SK-MEL-5 (cell line): ENCODE measurements around the gene ARHGAP8. TPM values are rescaled to one million over a fixed set of nuclear protein-coding genes. Genes with fewer than 3 reads are reported as not detected.
"Not testable (repeated sequence)": the region's sequence is repeated elsewhere in the genome, so short reads cannot be mapped to it uniquely, and the experiment has no call there.

Source experiments
- DNase-seq: peaks from one replicate; pipeline ENCODE4 v3.0.0-alpha.2; 2016; ENCODE audit warnings: low read depth, low spot score
- in situ Hi-C: cut with HindIII; loops from 2 replicates; pipeline ENCODE4 v1.10.0; 2016; ENCODE audit warnings: low sequenced_read_pairs, high pct_unique_total_duplicates, low pct_unique_long_range_greater_than_20kb
- total RNA-seq: library from RNA; depleted of rRNA; stranded (reverse); fragments of >200 nt; shearing (Covaris generic); gene quantifications from 2 replicates; pipeline ENCODE4 v1.2.3, GENCODE V29; 2014; rRNA removed

ARHGAP8 gene
- total RNA-seq, 1 experiment from 2014 or later = 0.87 TPM

DNA sequence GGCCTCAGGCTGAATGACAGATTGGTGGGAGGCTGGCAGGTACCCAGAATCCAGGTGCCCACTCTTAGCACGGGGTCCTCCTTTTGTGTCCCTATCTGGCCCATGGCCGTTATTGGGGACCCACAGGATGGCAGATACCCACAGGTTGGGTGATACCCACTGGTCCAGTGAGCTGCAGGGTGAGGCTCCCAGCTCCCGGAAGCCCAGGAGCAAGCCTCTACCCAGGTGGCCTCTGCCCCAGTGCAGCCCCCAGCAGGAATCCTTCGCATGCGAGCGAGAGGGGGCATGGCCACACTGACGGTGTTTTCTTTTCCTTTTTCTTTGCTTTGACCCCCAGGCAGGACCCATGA is 141.3 kb downstream of the ARHGAP8 start:
- in situ Hi-C loops = no loop called here
- no peak for DNase-seq

DNA sequence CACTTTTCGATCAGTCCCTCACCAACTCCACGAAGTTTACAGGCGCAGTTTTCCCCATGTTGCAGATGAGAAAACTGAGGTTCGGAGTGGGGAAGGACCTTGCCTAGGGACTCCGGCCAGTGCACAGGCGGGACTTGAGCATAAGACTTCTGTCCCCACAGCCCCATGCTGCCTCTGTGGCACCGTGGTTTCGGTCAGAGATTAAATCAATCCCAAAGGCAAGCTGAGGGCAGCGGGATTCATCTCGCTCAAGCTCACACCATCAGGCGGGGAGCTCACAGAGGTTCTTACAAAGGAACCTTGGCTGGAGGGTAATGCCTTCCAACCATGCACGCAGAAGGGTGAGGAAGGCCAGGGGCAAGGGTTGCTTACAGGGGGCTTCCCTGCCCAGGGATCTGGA is 141.9 kb downstream of the ARHGAP8 start:
- DNase-seq = no peak
- in situ Hi-C loops = no loop called here

DNA sequence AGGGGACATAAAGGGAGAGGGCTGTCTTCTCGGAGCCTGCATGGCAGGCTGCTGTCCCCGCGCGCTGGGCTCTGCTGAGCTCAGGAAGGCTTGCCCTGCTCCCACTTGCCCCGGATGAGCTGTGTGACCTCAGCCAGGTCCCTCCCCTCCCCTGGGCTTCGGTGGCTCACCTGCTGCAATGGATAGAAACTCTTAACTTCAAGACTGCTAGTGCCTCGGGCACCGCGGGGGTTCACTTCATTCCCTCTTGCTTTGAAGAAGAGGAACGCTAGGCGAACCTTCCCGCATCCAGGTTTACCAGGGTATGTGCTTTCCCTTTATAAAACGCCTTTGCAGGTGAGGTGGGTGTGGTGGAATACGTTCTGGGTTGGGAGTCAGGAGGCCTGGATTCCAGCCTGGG is 142.4 kb downstream of the ARHGAP8 start:
- DNase-seq = no peak
- in situ Hi-C loops = no loop called here

DNA sequence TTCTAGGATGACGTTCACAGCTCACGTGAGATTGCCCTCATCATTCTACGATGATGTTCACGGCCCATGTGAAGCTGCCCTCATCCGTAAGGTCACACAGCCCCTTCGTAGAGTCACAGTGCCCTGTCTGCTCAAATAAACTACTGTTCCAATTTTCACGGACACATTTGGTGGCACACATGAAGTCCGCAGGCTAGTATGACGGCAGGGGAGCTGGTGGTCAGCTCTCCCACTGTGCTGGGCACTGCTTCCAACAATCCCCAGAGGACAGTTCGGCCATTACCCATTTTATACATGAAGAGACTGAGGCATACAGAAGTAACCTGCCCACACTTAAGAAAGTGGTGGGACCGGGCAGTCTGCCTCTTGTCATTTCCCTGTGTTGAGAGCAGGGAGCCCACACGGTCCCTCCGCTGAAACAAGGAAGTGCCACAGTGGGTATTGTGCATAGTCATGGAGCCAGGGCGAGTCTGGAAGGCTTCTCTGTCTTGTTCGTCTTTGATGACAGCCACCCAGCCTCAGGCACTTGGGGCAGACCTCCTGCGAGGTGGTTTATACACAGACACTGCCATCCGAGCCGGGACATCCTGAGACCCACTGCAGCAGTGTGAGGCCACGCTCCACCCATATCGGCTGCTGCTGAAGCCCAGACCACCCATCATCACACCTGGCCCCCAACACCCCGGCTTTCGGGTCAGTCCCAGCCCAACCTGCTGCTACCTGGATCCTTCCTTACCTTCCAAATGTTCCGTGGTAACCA is 143.1 kb downstream of the ARHGAP8 start:
- DNase-seq = no peak

DNA sequence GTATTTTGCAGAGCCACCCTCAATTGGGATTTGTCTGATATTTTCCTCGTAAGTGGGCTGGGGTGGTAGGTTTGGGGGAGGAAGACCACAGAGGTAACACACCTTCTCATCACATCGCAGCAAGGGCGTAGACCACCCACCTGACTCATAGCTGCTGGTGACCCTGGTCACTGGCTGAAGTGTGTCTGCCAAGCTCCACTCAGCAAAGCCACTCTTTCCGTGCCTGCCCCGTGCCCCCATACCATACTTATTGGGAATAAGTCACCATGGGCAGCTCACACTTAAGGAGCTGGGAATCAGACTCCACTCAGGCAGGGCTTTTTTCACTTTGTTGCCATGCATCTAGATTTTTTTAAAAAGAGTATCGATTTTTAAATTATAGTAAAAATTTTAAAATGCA is 145.9 kb downstream of the ARHGAP8 start:
- DNase-seq = no peak
- in situ Hi-C loops = no loop called here

More for the DNA sequence above, 143.1 kb downstream of the ARHGAP8 start:
- in situ Hi-C loops = no loop called here

DNA sequence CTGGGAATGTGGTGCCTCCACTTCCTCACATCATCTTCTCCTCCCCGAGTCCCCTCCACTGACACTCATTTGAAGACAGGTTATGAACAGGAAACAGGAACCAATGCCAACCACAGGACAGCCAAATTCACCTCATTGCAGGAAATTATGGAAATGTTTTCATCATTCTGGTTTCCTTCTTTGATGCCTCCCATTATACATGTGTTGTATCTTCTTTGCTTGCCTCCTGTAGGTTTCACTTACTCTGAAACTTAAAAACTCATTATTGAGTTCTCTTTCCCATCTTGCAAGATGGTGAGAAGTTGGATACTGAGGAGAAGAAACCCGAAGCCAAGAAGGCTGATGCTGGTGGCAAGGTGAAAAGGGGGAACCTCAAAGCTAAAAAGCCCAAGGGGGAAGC is 148.9 kb downstream of the ARHGAP8 start:
- in situ Hi-C loops = no loop called here

DNA sequence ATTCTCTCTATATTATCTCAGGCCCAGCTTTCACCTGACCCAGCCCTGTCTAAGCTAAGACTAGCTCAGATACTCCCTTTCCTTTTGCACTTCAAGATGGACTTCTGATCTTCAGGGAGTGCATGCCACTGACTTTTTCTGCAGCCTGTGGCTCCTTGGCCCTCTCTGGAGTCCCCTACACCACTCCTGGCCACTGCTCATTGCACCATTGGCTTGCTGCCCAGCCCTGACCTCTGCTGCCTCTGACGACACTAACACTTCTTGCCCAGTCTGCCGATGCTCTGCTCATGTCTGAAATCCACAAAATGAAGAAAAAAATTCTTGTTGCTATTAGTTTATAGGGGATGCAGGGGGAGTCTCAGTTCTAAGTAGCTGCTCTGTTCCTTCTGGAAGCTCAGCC is 150.8 kb downstream of the ARHGAP8 start:
- DNase-seq, in situ Hi-C loops: not testable (repeated sequence)

More for the DNA sequence above, 148.9 kb downstream of the ARHGAP8 start:
- no peak for DNase-seq

DNA sequence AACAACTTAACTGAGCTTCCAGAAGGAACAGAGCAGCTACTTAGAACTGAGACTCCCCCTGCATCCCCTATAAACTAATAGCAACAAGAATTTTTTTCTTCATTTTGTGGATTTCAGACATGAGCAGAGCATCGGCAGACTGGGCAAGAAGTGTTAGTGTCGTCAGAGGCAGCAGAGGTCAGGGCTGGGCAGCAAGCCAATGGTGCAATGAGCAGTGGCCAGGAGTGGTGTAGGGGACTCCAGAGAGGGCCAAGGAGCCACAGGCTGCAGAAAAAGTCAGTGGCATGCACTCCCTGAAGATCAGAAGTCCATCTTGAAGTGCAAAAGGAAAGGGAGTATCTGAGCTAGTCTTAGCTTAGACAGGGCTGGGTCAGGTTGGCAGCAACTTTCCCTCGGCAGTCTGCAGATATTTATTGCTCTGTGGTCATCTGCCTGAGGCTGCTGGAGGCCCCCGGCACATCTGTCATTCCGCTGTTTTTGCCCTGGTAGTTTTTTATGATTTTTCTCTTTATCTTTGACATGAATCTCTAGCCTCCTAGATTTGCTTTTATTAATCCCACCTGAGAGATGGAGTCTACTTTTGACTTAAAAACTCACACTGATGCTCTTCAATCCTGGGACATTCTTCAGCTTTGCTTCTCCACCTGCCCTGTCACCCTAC is 152.2 kb downstream of the ARHGAP8 start:
- DNase-seq, in situ Hi-C loops: not testable (repeated sequence)

DNA sequence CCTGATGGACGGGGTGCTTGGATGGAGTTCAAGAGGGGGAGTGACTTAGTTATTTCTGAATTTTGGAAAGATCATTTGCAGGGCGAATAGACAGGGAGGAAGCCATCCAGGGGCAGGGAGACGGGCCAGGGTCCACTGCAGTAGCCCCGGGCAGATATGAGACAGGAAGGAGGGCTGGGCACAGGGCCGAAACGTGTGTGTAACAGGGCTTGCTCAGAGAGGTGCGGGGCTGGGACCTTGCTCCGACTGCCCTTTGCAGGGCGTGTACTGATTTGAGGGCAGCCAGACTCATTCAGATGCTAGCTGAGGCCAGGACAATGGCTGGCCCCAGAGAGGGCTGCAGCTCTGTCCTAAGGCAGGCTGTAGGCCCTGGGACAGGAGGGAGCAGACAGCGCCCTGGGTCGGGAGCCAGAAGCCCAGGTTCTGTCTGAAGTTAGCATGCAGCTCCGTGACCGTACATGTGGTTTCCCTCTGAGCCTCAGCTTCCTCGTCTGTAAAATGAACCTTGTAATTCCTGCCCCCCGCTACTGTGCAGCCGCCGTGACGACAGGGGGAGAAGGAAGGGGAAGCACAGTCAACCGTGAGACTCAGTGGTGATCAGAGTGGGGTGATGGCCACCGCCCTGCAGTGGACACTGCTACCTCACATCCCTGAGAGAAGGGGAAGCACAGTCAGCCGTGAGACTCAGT is 154.0 kb downstream of the ARHGAP8 start:
- in situ Hi-C loops = no loop called here
- no peak for DNase-seq

DNA sequence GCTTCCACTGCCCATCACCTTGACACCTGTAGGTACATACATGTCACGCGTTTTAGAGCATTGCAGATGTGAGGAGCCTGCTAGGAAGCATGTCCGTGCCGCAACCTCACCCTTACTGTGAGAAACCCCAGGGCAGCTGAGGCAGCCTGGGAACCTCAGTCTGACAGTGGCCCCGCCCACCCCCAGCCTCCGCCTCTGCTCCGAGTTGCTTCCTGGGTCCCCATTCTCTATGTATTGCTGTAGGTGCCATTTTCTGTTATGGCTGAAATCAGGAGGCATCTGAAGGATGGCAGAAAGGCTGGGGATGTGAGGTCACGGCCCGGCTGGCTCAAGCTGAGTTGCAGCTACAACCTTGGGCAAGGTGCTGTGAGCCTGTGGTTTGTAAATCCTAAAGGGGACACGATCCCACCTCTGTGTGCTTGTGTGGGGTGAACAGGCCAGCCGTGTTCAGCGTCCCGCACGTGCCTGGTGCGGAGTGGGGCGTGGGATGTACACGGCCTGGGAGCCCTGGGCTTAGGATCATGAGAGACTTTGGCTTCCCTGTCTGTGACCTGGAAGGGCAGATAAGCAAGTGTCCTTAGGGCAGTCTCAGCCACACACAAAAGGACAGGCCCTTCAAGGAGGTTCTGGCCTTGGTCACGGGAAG is 154.7 kb downstream of the ARHGAP8 start:
- in situ Hi-C loops = no loop called here
- no peak for DNase-seq

DNA sequence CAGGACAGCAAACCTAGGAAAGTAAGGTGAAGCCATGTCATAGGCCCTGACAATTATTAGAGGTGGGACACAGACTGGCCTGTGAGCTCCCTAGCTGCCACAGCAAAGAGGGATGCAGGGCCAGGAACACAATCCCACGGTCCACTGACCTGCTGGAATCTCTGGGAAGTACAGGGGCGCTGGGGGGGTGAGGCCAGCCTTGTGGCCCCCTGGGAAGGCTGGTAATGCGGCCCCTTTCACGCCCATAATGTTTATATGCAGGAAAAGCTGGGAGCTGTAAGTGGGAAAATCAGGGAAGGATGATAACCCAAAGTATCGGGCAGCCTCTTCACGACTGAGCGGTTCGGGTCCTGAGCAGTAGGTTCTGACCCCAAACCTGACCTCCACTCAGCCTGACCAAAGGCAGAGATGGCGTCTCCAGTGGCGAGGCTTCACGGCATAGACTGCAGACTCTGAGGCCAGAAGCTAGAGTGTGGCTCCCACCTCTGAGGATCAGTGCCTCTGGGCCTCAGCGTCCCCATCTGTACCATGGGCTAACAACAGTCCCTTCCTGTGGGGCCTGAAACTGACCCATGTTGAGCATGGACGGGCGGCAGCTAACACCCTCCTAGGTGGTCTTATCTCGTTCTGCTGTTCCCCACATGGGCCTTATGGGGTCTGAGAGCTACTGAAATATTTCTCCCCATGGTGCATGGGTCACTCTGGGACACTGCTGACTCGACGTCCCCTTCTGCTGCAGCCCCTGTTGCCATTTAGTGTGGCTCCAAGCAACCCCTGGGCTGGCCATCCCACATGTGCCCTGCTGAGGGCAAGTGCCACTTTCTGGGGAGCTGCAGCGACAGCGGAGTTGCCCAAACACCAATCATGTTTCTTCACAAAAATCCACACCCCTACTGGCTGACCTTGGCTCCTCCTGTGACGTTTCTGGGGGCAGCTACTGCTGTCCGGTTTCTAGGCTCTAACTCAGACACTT is 155.7 kb downstream of the ARHGAP8 start:
- no peak for DNase-seq
- in situ Hi-C loops = no loop called here

DNA sequence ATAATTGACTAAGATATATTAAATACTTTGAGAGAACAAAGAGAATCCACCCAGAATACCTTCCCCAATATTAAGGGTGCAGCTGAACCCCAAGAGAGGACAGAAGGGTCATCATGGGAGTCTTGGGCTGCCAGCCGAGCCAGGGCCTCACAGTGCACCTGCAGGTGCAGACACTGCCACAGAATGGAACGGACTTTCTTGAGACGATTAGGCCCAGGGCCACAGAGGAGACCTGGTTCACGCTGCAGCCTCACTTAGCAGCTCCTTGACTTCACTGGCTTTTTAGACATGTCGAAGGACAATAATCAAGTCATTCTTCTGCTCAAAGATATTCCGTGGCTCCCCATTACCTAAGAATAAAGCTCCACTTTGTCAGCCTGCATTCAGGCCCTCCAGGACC is 156.9 kb downstream of the ARHGAP8 start:
- in situ Hi-C loops = no loop called here
- DNase-seq = no peak

Other genes starting within 250 kb of the ARHGAP8 start
- 11.1 and 11.3 TPM in 2 replicates for gene PRR5, start 50.4 kb upstream of the ARHGAP8 start, total RNA-seq